ENCODE data around the gene GOLPH3.

GOLPH3 gene

DNA sequence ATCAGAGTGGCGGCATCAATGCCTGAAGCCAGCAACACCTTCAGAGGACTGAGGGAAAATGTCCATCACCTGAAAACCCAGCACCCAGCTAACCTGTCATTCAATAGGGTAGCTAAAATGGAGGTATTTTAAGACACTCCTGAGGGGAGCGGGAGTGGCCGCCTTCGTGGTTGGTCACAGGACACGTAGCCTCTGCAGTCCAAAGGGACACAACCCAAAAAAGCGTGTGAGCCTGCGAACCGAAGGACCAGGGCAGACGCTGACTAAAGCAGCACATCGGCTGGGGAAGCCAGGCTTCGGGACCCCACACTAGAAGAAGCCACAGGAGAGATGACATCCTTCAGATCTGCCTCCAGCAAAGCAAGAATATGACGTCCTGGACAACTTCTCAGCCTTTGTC lies 70.6 kb downstream of the GOLPH3 start:
- peaks cover 50 to 67% of the 10 kb centered on the region in 2 donors for H3K36me3 ChIP-seq (ENCODE audit: control insufficient read depth in 2 of 2, insufficient read depth in 2 of 2, low read length in 2 of 2)
- no peak overlapping the region for H3K4me3 ChIP-seq (ENCODE audit: low read length in 2 of 2)
- H3K9ac ChIP-seq (ENCODE audit: low read depth in 1 of 2, low read length in 2 of 2) = no peak overlapping the region
- no peak overlapping the region for H3K27ac ChIP-seq (ENCODE audit: low read depth in 2 of 2, low read length in 2 of 2)
- H3K4me1 ChIP-seq (ENCODE audit: control insufficient read depth in 2 of 2, insufficient read depth in 2 of 2, low read length in 2 of 2) = no peaks in the 10 kb centered on the region
- H3K27me3 ChIP-seq (ENCODE audit: control insufficient read depth in 2 of 2, insufficient read depth in 2 of 2, low read length in 2 of 2) = no peaks in the 10 kb centered on the region
- no peaks in the 10 kb centered on the region for H3K9me3 ChIP-seq (ENCODE audit: control insufficient read depth in 2 of 2, low read length in 2 of 2)

DNA sequence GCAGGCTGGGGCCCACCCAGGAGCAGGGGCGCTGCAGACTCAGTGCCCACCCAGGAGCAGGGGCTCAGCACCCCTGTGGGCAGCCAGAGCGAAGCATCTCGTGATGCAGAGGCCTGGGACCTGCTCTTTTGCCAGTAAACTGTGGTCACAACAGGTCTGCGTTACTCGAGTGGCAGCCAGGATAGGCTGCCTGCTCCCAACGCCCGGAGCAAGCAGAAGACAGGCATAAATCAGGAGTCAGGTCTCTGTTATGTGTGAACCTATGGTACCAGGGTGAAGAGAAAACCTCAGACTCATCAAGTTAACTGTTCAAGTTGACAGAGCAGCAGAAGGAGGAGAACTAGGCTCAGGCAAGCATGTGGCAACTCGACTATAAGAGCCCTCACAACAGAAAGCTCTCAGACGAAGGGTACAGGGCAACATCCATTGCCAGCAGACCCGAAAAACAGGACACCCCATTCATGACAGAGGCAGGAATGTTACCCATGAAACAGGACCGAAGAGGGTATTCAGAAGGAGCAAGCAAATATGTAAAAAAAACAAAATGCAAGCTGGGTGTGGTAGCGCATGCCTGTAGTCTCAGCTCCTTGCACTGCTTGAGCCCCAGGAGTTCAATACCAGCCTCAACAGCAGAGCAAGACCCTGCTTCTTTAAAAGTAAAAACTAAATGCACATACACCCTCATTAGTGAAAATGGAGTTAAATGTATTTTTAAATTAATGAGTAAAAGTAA lies 71.7 kb downstream of the GOLPH3 start:
- Histone ChIP-seq H3K9ac (ENCODE audit: low read depth in 1 of 2, low read length in 2 of 2) (no peak overlapping the region), H3K4me3 (ENCODE audit: low read length in 2 of 2) (no peak overlapping the region), H3K36me3 (ENCODE audit: control insufficient read depth in 2 of 2, insufficient read depth in 2 of 2, low read length in 2 of 2) (peaks cover 55 to 67% of the 10 kb centered on the region in 2 donors), H3K27ac (ENCODE audit: low read depth in 2 of 2, low read length in 2 of 2) (no peak overlapping the region), H3K27me3 (ENCODE audit: control insufficient read depth in 2 of 2, insufficient read depth in 2 of 2, low read length in 2 of 2) (no peaks in the 10 kb centered on the region), H3K4me1 (ENCODE audit: control insufficient read depth in 2 of 2, insufficient read depth in 2 of 2, low read length in 2 of 2) (no peaks in the 10 kb centered on the region), H3K9me3 (ENCODE audit: control insufficient read depth in 2 of 2, low read length in 2 of 2) (no peaks in the 10 kb centered on the region)

DNA sequence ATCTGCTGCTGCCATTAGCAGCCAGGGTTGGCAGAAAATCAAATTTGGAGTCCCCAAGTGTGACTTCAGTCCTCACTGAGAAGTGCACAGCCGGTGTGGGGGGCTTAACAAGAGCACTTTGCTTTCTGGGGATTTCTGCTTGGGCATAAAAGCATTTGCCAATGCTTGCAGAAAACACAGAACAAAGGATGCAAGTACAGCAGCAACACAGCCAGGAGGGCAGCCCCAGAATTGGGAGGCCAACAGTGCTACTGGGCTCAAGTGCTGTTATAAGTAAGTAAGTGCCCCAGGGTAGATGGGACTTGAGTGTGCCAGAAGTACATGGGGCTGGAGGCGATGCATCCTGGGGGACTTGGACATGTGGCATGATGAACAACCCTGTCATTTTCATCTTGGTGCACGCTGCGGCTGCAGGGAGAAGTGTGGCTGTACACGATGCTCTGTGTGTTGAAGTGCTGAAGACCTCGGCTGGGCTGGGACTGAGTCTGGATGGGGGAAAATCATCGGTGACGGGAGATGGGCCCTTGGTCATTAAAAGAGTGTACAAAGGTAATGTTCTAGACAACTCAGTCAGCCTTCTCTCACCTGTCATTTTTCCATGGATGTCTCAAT lies 73.3 kb downstream of the GOLPH3 start:
- Histone ChIP-seq H3K9me3 (ENCODE audit: control insufficient read depth in 2 of 2, low read length in 2 of 2) (no peaks in the 10 kb centered on the region), H3K27ac (ENCODE audit: low read depth in 2 of 2, low read length in 2 of 2) (no peak overlapping the region), H3K27me3 (ENCODE audit: control insufficient read depth in 2 of 2, insufficient read depth in 2 of 2, low read length in 2 of 2) (no peaks in the 10 kb centered on the region), H3K9ac (ENCODE audit: low read depth in 1 of 2, low read length in 2 of 2) (no peak overlapping the region), H3K4me1 (ENCODE audit: control insufficient read depth in 2 of 2, insufficient read depth in 2 of 2, low read length in 2 of 2) (no peaks in the 10 kb centered on the region), H3K4me3 (ENCODE audit: low read length in 2 of 2) (no peak overlapping the region), H3K36me3 (ENCODE audit: control insufficient read depth in 2 of 2, insufficient read depth in 2 of 2, low read length in 2 of 2) (peaks cover 46 to 57% of the 10 kb centered on the region in 2 donors)

DNA sequence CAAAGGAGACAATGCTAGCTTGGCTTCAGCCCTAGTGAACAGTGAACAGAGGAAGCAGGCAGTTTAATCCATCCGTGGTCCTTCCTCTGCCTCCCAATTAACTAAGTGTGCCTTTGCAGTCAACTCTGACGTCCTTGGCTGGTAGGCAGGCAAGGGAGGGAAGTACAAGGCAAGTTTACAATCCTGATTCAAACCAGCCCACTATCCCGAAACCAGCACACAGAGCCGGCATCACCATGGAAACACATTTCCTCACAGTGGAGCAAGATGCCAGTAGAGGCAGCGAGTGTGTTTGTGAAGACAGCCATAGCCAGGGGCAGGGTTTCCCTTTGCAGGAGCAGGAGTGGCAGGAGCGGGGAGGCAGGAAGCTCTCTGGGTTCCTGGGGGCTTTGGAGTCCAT lies 73.9 kb downstream of the GOLPH3 start:
- Histone ChIP-seq H3K9ac (ENCODE audit: low read depth in 1 of 2, low read length in 2 of 2) (no peak overlapping the region), H3K36me3 (ENCODE audit: control insufficient read depth in 2 of 2, insufficient read depth in 2 of 2, low read length in 2 of 2) (peaks cover 46 to 52% of the 10 kb centered on the region in 2 donors)

DNA sequence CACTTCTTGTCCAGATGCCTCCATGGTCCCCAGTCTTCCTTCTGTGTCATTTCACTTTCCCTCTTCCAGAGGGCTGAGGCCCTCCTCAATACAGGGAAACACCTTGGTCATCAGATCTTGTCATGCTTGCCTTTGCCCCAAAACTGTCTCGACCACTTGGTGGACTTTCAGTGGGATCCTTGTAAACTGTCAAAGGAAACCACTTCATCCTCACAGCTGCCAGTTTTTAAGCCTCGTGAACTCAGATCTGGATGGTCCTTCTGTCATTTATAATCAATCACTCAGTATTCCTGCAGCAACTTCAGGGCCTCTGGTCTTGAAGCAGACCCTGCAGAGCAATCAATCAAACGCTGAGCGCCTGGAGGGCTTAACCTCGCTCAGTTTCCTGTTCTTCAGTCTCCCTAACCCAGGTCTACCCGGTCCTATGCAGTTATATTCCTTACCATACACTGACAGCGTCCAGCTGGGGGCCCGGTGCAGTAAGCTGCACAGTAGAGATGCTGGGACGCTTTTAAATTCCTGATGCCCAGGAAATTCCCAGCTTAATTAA lies 74.6 kb downstream of the GOLPH3 start:
- no peak overlapping the region for H3K9ac ChIP-seq (ENCODE audit: low read depth in 1 of 2, low read length in 2 of 2)
- no peaks in the 10 kb centered on the region for H3K9me3 ChIP-seq (ENCODE audit: control insufficient read depth in 2 of 2, low read length in 2 of 2)
- no peaks in the 10 kb centered on the region for H3K27me3 ChIP-seq (ENCODE audit: control insufficient read depth in 2 of 2, insufficient read depth in 2 of 2, low read length in 2 of 2)
- no peak overlapping the region for H3K27ac ChIP-seq (ENCODE audit: low read depth in 2 of 2, low read length in 2 of 2)
- no peaks in the 10 kb centered on the region for H3K4me1 ChIP-seq (ENCODE audit: control insufficient read depth in 2 of 2, insufficient read depth in 2 of 2, low read length in 2 of 2)
- peaks cover 46 to 51% of the 10 kb centered on the region in 2 donors for H3K36me3 ChIP-seq (ENCODE audit: control insufficient read depth in 2 of 2, insufficient read depth in 2 of 2, low read length in 2 of 2)
- no peak overlapping the region for H3K4me3 ChIP-seq (ENCODE audit: low read length in 2 of 2)

More for the DNA sequence above, 73.9 kb downstream of the GOLPH3 start:
- H3K27me3 ChIP-seq (ENCODE audit: control insufficient read depth in 2 of 2, insufficient read depth in 2 of 2, low read length in 2 of 2) = no peaks in the 10 kb centered on the region
- no peak overlapping the region for H3K4me3 ChIP-seq (ENCODE audit: low read length in 2 of 2)
- H3K4me1 ChIP-seq (ENCODE audit: control insufficient read depth in 2 of 2, insufficient read depth in 2 of 2, low read length in 2 of 2) = no peaks in the 10 kb centered on the region
- no peak overlapping the region for H3K27ac ChIP-seq (ENCODE audit: low read depth in 2 of 2, low read length in 2 of 2)
- H3K9me3 ChIP-seq (ENCODE audit: control insufficient read depth in 2 of 2, low read length in 2 of 2) = no peaks in the 10 kb centered on the region

DNA sequence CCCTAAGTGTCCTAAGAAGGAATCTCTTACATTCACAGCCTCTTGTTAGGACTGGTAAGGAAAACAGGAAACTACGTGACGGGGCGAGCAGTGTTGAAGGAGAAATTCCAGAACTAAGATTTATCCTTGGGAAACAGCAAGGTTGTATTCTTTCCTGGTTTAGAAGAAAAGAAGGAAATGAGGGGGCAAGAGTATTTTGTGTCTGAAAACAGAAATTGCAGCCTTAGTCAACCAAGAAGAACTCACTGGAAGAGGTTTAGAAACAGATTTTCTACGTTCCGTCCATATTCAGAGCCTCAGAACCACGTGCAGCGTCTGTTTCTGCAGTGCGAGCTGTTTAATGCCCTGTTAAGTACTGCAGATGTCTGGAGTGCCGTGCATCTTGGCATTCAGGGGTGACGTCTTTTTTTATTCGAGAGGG lies 75.2 kb downstream of the GOLPH3 start:
- no peak overlapping the region for H3K9ac ChIP-seq (ENCODE audit: low read depth in 1 of 2, low read length in 2 of 2)
- no peaks in the 10 kb centered on the region for H3K27me3 ChIP-seq (ENCODE audit: control insufficient read depth in 2 of 2, insufficient read depth in 2 of 2, low read length in 2 of 2)
- no peaks in the 10 kb centered on the region for H3K9me3 ChIP-seq (ENCODE audit: control insufficient read depth in 2 of 2, low read length in 2 of 2)
- H3K27ac ChIP-seq (ENCODE audit: low read depth in 2 of 2, low read length in 2 of 2) = no peak overlapping the region
- H3K4me3 ChIP-seq (ENCODE audit: low read length in 2 of 2) = no peak overlapping the region
- H3K4me1 ChIP-seq (ENCODE audit: control insufficient read depth in 2 of 2, insufficient read depth in 2 of 2, low read length in 2 of 2) = no peaks in the 10 kb centered on the region
- peaks cover 44 to 50% of the 10 kb centered on the region in 2 donors for H3K36me3 ChIP-seq (ENCODE audit: control insufficient read depth in 2 of 2, insufficient read depth in 2 of 2, low read length in 2 of 2)

DNA sequence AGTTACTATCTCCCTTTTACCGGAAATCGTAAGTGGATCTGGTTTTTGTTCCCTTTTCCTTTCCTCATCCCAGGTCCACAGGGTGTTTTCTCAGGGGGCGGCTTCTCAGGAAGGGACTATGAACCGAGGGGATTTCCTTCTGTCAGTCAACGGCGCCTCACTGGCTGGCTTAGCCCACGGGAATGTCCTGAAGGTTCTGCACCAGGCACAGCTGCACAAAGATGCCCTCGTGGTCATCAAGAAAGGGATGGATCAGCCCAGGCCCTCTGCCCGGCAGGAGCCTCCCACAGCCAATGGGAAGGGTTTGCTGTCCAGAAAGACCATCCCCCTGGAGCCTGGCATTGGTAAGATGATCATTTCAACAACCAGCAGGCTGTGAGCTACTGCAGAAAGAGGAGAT lies 75.8 kb downstream of the GOLPH3 start:
- peaks cover 38 to 44% of the 10 kb centered on the region in 2 donors for H3K36me3 ChIP-seq (ENCODE audit: control insufficient read depth in 2 of 2, insufficient read depth in 2 of 2, low read length in 2 of 2)
- no peak overlapping the region for H3K4me3 ChIP-seq (ENCODE audit: low read length in 2 of 2)
- H3K27me3 ChIP-seq (ENCODE audit: control insufficient read depth in 2 of 2, insufficient read depth in 2 of 2, low read length in 2 of 2) = no peaks in the 10 kb centered on the region
- H3K27ac ChIP-seq (ENCODE audit: low read depth in 2 of 2, low read length in 2 of 2) = no peak overlapping the region
- H3K4me1 ChIP-seq (ENCODE audit: control insufficient read depth in 2 of 2, insufficient read depth in 2 of 2, low read length in 2 of 2) = no peaks in the 10 kb centered on the region
- no peaks in the 10 kb centered on the region for H3K9me3 ChIP-seq (ENCODE audit: control insufficient read depth in 2 of 2, low read length in 2 of 2)
- H3K9ac ChIP-seq (ENCODE audit: low read depth in 1 of 2, low read length in 2 of 2) = no peak overlapping the region

DNA sequence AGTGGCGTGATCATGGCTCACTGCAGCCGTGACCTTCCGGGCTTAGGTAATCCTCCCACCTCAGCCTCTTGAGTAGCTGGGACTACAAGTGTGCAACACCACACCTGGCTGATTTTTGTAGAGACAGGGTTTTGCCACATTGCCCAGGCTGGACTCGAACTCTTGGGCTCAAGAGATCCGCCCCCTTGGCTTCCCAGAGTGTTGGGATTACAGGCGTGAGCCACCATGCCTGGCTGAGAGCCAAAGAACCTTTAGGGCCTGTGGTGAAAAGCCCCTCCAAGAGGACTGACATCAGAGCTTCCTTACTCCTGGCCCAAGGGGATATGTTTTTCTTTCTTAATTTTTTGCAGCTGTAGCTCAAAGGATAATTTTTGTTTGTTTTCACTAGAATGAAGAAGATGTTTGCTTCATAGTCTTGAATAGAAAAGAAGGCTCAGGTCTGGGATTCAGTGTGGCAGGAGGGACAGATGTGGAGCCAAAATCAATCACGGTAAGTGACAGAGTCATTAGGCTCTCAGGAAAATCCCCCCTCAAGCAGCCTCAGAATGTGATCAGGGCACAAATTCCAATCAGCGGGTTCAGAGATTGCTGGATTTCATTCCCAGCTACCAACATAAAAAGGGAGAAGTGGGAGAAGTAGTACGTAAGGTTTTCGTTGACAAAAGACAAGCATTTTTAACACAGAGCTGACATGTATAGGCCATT lies 77.1 kb downstream of the GOLPH3 start:
- Histone ChIP-seq H3K4me3 (ENCODE audit: low read length in 2 of 2) (no peak overlapping the region), H3K4me1 (ENCODE audit: control insufficient read depth in 2 of 2, insufficient read depth in 2 of 2, low read length in 2 of 2) (no peaks in the 10 kb centered on the region), H3K9me3 (ENCODE audit: control insufficient read depth in 2 of 2, low read length in 2 of 2) (no peaks in the 10 kb centered on the region), H3K36me3 (ENCODE audit: control insufficient read depth in 2 of 2, insufficient read depth in 2 of 2, low read length in 2 of 2) (peaks cover 30 to 34% of the 10 kb centered on the region in 2 donors), H3K27me3 (ENCODE audit: control insufficient read depth in 2 of 2, insufficient read depth in 2 of 2, low read length in 2 of 2) (no peaks in the 10 kb centered on the region), H3K9ac (ENCODE audit: low read depth in 1 of 2, low read length in 2 of 2) (no peak overlapping the region), H3K27ac (ENCODE audit: low read depth in 2 of 2, low read length in 2 of 2) (no peak overlapping the region)

DNA sequence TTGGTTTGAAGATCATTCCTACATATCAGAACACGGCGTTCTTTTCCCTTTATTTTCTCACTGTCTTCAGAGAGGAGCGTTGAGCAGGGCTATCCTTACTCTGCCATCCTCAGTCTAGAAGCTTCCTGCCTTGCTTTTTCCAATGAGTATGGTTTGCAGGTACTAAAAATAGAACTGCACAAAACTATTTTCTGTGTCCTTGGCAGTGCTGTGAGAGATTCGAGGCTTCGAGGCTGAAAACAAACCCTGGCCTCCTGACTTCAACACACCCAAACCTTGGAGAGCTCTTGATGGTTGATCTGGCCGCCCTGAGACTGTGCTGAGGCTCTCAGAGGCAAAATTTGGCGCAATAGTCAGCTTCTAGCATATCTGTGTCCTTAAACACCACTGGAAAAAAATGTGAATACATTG lies 78.9 kb downstream of the GOLPH3 start:
- H3K9me3 ChIP-seq (ENCODE audit: control insufficient read depth in 2 of 2, low read length in 2 of 2) = no peaks in the 10 kb centered on the region
- H3K9ac ChIP-seq (ENCODE audit: low read depth in 1 of 2, low read length in 2 of 2) = no peak overlapping the region
- H3K4me3 ChIP-seq (ENCODE audit: low read length in 2 of 2) = no peak overlapping the region
- H3K27me3 ChIP-seq (ENCODE audit: control insufficient read depth in 2 of 2, insufficient read depth in 2 of 2, low read length in 2 of 2) = no peaks in the 10 kb centered on the region
- no peak overlapping the region for H3K27ac ChIP-seq (ENCODE audit: low read depth in 2 of 2, low read length in 2 of 2)
- H3K36me3 ChIP-seq (ENCODE audit: control insufficient read depth in 2 of 2, insufficient read depth in 2 of 2, low read length in 2 of 2) = peaks cover 18 to 20% of the 10 kb centered on the region in 2 donors
- no peaks in the 10 kb centered on the region for H3K4me1 ChIP-seq (ENCODE audit: control insufficient read depth in 2 of 2, insufficient read depth in 2 of 2, low read length in 2 of 2)

DNA sequence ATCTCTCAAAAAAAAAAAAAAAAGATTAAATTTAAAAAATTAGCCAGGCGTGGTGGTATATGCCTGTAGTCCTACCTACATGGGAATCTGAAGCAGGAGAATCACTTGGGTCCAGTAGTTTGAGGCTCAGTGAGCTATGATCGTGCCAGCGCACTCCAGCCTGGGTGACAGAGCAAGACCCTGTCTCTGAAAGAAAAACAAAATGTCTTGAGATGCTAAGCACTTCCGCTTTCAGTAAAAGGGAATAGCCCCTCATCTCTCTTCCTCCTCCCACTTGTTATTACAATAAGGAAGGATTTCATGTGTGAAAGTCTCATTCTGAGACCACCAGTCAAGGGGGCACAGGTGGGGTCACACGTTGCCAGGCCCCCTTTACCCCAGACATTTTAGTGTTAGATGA lies 79.4 kb downstream of the GOLPH3 start:
- no peak overlapping the region for H3K9ac ChIP-seq (ENCODE audit: low read depth in 1 of 2, low read length in 2 of 2)
- H3K27me3 ChIP-seq (ENCODE audit: control insufficient read depth in 2 of 2, insufficient read depth in 2 of 2, low read length in 2 of 2) = no peaks in the 10 kb centered on the region
- H3K9me3 ChIP-seq (ENCODE audit: control insufficient read depth in 2 of 2, low read length in 2 of 2) = no peaks in the 10 kb centered on the region
- peaks cover 15 to 17% of the 10 kb centered on the region in 2 donors for H3K36me3 ChIP-seq (ENCODE audit: control insufficient read depth in 2 of 2, insufficient read depth in 2 of 2, low read length in 2 of 2)
- H3K4me1 ChIP-seq (ENCODE audit: control insufficient read depth in 2 of 2, insufficient read depth in 2 of 2, low read length in 2 of 2) = no peaks in the 10 kb centered on the region
- H3K27ac ChIP-seq (ENCODE audit: low read depth in 2 of 2, low read length in 2 of 2) = no peak overlapping the region
- no peak overlapping the region for H3K4me3 ChIP-seq (ENCODE audit: low read length in 2 of 2)
